ENCODE results near the gene METTL22.
A peak's percentile ranks its signal among the peaks of the same experiment; 100 is the strongest.

The METTL22 gene

DNA sequence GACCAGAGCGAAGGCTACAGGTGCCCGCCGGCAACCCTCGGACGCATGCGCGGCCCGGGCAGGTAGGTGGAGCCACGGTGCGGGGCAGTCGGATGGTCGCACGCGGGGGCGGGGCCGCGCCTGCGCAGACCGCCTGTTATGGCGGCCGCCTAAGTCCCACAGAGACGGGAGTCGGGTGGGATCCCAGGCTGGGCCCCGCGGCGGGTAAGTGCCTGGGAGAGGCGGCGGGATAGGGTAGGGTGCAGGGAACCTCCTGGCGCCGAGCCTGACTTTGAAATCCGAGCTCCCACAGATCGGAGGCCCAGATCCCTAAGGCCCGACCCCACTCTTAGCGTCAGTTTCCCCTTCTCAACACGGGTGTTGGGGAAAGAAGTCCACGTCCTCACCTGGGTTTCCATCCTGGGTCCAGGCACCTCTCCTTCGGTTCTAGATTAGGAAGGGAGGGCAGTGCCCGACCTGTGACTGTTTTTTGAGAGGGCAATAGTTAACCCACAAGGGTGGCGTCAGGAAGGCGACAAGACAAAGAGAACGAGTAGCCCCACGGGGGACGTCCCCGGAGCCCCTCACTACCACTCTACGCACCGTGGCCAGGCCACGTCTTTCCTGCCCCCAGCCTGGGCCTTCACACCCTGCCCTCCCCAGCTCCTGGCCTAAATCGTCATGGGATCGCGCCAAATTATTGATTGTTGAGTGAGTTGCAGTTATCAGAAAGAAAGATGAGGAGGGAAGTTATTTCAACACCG lies at the start of gene METTL22:
Gene METTL22, plus strand, starts transcription at position 127 of the 743 bp plus-strand sequence. CDS start 3,968 bp downstream, outside the sequence.
- FAIRE-seq: peak; percentile 89
- DNase-seq (ENCODE audit: extremely low spot score, insufficient read length, low read depth): peak; percentile 99

DNA sequence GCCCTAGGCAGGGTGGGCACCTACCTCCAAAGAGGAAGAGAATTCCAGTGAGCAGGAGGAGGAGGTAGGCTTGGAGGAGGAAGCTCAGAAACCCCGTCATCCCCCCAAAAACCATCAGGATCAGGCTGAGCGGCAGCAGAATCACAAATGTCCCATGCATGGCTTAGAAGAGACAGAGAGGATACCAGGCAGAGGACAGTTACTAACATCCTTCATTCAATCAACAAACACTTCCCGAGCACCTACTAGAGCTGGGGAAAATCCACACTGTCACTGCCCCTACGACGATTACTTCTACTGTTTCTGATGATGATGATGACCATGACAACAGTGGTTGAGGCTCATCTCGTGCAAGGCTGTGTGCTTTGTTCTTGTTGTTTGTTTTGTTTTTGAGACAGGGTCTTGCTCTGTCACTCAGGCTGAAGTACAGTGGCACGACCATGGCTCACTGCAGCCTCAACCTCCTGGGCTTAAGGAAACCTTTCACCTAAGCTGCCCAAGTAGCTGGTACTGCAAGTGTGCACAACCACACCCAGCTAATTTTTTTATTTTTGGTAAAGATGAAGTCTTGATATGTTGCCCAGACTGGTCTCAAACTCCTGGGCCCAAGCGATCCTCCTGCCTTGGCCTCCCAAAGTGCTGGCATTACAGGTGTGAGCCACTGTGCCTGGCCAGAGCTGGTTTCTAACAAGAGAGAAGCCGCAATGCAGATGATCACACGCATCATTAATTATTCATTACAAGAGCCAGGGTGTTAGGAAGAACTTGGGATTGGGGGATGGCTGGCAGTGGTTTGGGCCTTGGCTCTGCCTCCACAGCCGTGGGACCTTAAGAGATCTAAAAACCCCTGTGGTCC lies 49.2 kb upstream of the METTL22 start:
- DNase-seq (ENCODE audit: extremely low spot score, insufficient read length, low read depth): no peak
- no peak for FAIRE-seq

GRCh38 chr16:8572919-8573724 lies 48.4 kb upstream of the METTL22 start:
- FAIRE-seq (no peak), DNase-seq (ENCODE audit: extremely low spot score, insufficient read length, low read depth) (no peak)

- DNase-seq (ENCODE audit: extremely low spot score, insufficient read length, low read depth): no peak
These were observed 46.1 kb upstream of the METTL22 start for GRCh38 chr16:8575399-8575798.

GRCh38 chr16:8576141-8577004 lies 45.1 kb upstream of the METTL22 start:
- DNase-seq (ENCODE audit: extremely low spot score, insufficient read length, low read depth) (no peak), FAIRE-seq (no peak)

More at GRCh38 chr16:8575399-8575798, 46.1 kb upstream of the METTL22 start:
- FAIRE-seq: no peak

DNA sequence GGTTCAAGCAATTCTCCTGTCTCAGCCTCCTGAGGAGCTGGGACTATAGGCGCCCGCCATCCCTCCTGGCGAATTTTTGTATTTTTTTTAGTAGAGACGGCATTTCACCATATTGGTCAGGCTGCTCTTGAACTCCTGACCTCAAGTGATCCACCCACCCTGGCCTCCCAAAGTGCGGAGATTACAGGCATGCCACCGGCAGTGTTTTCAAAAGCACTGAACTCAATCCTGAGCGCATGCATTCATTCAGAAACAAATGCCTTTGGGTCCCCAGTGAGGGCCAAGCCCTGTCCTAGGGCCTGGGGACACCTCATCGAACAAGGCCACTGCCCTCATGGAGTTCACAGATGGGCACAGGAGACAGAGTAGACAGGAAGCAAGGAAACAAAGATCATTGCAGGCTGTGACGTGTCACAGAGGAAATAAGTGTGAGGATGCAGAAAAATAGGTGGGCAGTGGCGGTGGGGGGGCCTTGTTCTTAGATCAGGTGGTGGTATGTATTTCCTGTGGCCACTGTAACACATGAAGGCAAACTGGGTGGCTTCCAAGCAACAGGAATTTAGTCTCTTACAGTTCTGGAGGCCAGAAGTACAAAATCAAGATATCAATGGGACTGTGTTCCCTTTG lies 43.7 kb upstream of the METTL22 start:
- no peak for FAIRE-seq

DNA sequence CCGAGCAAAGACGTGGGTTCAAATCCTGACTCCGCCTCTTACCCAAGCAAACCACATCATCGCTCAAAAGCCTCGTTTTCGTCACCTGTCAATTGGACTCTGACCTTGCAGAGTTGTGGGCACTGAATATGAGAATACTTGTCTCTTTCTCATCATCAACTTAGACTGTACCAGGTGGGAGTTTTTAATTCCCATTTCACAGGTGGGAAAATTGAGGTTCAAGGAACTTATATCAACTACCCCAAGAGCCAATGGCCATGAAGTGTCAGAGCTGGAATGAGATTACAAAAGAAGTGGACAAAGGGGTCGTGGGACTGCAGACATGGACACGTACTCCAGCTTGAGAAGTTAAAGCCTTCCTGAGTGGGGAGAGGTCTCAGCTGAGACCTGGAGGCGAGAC lies 41.9 kb upstream of the METTL22 start:
- no peak for FAIRE-seq
- no peak for DNase-seq (ENCODE audit: extremely low spot score, insufficient read length, low read depth)

More for the DNA sequence above, 43.7 kb upstream of the METTL22 start:
- DNase-seq (ENCODE audit: extremely low spot score, insufficient read length, low read depth): no peak

DNA sequence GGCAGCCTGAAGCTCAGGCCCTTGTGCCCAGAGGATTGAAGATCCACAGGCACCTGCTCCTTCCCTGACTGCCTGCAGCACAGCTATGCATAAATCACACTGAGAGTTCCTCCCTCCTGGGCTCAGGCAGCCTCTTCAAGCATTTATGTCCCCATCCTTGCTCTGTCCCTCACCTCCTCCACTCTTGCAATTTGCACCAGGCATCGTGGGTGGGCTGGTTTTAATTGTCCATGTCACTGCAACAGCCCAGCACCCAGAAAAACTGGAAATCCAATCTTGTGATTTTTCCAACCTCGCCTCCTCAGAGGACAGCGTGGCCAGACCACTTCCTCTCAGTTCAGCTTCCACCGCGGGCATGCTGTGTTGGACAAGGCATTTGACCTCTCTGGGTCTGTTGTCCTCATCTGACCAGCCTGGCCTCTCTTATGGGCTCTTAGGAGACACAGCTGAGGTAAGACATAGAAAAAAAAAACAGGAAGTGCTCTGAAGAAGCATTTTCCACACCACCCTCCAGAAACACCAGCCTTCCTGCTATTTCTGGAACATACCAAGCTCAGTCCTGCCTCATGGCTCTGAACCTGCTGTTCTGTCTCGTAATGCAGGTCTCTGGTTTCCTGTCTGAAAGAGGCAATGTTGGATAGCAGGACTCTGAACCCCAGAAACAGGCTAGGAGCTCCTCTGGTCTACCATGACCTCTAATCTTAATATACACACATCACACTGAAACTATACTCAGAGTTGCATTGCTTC lies 39.5 kb upstream of the METTL22 start:
- DNase-seq (ENCODE audit: extremely low spot score, insufficient read length, low read depth) (no peak), FAIRE-seq (no peak)

- DNase-seq (ENCODE audit: extremely low spot score, insufficient read length, low read depth): no peak
- FAIRE-seq: no peak
These were observed 38.3 kb upstream of the METTL22 start for GRCh38 chr16:8583199-8583598.

DNA sequence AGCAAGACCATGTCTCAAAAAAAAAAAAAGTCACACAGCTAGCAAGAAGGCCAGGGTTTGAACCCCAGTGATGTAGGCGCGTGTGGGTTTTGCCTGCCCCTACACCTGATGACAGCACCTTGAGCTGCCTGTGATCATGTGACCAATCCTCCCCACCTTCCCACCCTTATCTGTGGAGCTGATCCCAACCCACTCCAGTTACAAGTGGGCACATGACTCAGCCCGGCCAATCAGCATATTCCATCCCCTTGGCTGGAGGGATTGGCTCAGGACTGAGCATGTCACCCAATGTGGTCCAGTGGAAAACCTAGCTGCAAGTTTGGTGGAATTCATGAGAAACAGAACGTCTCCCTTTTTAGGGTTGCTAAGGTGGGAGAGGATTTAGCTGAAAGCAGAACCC lies 37.8 kb upstream of the METTL22 start:
- FAIRE-seq (no peak), DNase-seq (ENCODE audit: extremely low spot score, insufficient read length, low read depth) (no peak)

- DNase-seq (ENCODE audit: extremely low spot score, insufficient read length, low read depth) (no peak), FAIRE-seq (no peak)
These were observed 36.5 kb upstream of the METTL22 start for GRCh38 chr16:8585041-8585440.

GRCh38 chr16:8585857-8586256 lies 35.6 kb upstream of the METTL22 start:
- DNase-seq (ENCODE audit: extremely low spot score, insufficient read length, low read depth): no peak
- no peak for FAIRE-seq

DNA sequence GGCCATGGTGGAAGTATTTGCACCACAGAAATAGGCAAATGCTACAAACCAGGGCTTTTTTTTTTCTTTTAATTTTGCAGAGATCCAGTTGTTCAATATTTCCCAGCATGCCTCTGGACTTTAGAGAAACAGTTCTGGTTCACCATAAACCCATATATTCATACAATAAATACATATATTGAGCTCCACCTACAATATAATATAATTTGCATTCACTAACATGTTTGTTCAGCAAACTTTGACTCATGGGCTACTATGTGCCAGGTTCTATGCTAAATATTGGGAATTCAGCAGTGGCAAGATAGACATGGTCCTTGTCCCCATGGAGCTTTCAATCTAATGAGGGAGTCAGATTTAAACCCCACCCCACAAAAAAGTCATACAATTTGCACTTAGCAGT lies 34.4 kb upstream of the METTL22 start:
- FAIRE-seq: no peak
- DNase-seq (ENCODE audit: extremely low spot score, insufficient read length, low read depth): no peak

GRCh38 chr16:8588682-8589056 lies 32.8 kb upstream of the METTL22 start:
- FAIRE-seq (no peak), DNase-seq (ENCODE audit: extremely low spot score, insufficient read length, low read depth) (no peak)

DNA sequence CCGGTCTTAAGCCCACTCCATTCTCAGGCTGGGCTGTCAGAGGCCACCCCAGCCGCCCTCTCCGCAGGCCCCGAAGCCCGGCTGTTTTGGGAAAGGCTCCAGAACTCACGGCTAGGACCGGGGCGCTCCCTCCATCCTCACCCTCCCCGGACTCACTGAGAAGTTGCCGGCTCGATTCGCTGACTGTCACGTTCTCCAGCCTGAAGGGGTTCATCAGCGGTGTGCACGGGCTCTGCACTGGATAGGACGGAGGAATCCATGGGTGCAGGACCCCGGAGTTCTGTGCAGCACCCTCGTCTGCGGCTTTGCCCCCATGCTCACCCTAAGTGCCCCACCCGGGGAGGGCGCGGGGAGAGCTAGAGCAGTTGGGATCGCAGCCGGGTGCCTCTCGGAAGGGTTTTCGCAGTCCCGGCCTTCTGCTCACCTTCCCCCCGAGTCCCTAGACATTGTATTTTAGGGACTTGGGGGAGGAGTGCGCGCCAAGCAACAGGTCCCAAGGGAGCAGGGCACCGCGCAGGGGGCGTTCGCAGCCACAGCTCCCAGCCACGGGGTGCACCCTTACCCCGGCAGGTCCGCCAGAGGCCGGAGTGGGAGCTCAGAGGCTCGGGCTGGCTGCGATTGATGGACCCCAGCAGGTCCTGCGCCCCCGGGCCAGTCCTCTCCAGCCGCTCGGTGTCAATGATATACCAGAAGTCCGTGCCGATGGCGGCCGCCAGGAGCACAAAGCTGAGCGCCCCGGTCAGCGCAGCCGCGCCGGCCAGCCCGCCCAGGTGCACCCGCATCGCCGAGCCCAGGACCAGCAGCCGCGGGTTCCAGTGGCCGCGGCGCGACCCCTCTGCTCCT lies 32.2 kb upstream of the METTL22 start:
- FAIRE-seq (no peak), DNase-seq (ENCODE audit: extremely low spot score, insufficient read length, low read depth) (no peak)

- no peak for FAIRE-seq
- DNase-seq (ENCODE audit: extremely low spot score, insufficient read length, low read depth): no peak
These were observed 31.4 kb upstream of the METTL22 start, which contains the start of gene TMEM114 for GRCh38 chr16:8589900-8590688. TMEM114 (minus strand) TSS chr16:8590511; CDS start chr16:8589838, 673 bp downstream.

DNA sequence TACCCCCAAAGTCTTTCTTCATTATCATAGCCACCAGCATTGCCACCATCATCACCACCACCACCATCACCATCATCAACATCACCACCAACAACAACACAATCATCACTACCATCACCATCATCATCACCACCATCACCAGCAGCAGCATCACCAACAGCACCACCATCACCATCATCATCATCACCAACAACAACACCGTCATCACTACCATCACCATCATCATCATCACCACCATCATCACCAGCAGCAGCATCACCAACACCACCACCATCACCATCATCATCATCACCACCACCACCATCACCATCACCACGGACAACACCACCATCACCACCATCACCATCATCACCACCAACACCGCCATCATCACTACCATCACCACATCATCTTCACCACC lies 30.7 kb upstream of the METTL22 start:
- FAIRE-seq: no peak

More for the DNA sequence above, 30.7 kb upstream of the METTL22 start:
- no peak for DNase-seq (ENCODE audit: extremely low spot score, insufficient read length, low read depth)

Data from GM18507 (cell line).